HG03095 (cell line): Measurements from ENCODE around the gene PRIMPOL.
A peak's percentile ranks its signal among the peaks of the same experiment; 100 is the strongest.
"Not testable (repeated sequence)": the region's sequence is repeated elsewhere in the genome, so short reads cannot be mapped to it uniquely, and the experiment has no call there.

Source experiments
- ATAC-seq: cut with Tn5 transposase; IDR thresholded peaks from one replicate; pipeline ENCODE4 v1.9.1; 2021; ENCODE audit warnings: moderate library complexity; ENCODE audit not compliant: unreplicated experiment

Gene PRIMPOL

GRCh38 chr4:184702114-184702513 is 52.6 kb downstream of the PRIMPOL start:
- ATAC-seq, result no peak

GRCh38 chr4:184705692-184706091 is 56.2 kb downstream of the PRIMPOL start:
- no peak for ATAC-seq

DNA sequence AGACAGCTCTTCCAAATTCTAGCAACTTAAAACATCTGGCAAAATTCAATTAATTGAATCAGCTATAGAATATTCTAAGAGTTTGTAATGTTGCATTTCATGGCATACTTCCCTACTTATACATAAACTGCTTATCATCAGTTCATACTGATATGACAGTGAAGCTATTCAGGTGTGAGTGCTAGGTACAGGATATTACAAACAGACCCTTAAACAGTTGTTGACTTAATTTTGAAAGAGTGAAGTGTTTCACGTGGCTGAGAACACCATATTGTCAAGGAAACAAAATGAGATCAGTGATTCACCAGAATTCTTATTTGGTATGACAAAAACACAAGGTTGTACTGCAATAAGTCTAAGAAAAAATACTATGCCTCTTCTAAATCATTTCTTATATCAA is 56.9 kb downstream of the PRIMPOL start:
- ATAC-seq, result no peak

DNA sequence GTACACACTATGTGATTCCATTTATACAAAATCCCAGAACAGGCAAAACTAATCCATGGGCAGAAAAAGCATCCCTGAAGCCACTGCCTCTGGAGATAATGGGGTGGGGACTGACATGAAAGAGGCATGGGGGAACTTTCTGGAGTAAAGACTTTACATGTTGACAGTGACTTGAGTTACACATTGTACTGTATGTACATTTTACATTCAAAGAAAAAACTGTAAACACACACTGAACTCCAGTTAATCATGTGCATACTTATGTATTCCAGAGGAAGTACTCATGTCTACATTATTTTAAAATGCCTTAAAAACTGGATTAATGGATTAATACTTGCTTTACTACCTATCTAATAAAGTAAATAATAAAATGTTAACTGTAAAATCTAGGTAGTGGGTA is 62.8 kb downstream of the PRIMPOL start:
- no peak for ATAC-seq

GRCh38 chr4:184713887-184714286 is 64.3 kb downstream of the PRIMPOL start:
- no peak for ATAC-seq

DNA sequence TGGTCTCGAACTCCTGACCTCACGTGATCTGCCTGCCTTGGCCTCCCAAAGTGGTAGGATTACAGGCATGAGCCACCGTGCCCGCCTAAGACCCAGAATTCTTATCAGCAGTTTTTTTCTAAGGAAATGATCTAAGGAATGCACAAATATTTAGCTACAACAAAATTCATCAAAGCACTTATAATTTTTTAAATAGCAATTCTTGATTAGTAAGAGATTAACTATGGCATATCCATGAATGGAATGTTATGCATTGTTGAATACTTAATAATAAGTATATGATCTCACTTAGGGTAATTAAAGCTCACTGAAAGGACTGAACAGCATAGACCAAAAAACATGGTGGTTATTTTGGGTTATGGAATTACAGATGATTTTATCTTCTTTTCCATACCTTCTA is 66.0 kb downstream of the PRIMPOL start:
- ATAC-seq, result no peak

DNA sequence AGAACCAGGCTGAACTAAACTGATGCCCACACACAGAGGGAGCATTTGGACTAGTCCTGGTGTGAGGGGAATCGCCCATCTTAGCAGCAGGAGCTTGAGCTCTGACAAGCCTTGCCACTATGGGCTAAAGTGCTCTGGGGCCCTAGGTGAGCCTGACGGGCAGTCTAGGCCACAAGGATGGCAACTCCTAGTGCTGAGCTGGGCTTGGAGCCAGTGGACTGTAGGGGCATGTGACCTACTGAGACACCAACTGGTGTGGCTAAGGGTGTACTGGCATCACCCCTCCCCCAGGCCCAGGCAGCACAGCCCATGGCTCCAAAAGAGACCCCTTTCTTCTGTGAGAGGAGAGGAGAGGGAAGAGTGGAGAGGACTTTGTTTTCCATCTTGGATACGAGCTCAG is 69.9 kb downstream of the PRIMPOL start:
- ATAC-seq, result no peak

GRCh38 chr4:184721254-184721653 is 71.7 kb downstream of the PRIMPOL start:
- ATAC-seq, result no peak

DNA sequence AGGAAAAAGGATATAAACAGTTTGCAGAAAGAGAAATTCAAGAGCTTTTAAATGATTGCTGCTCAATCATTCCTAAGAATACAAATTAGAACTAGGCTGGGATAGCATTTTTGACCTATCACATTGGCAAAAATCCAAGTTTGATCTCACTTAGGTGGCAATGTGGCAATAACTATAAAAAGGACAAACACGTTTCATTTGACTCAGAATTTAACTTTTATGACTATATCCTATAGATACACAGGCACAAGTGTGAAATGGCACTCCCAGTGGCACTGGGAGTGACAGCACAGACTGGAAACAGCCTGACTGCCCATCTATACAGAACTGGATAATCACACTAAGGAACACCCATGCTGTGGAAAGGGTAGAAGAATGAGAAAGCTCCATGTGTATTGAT is 73.3 kb downstream of the PRIMPOL start:
- ATAC-seq, result no peak

DNA sequence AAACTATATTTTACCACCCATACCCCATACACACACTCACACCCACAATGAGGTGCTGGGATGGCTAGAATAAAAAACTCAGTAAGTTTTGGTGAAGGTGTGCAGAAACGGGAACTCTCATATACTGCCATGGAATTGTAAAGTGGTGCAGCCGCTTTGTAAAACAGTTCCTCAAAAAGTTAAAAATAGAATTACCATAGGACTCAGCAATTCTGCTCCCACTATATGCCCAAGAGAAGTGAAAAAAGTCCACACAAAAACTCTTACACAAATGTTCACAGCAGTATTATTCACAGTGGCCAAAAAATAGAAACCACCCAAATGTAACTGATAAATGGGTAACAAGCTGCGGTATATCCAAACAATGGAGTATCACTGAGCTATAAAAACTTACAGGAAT is 77.9 kb downstream of the PRIMPOL start:
- no peak for ATAC-seq

GRCh38 chr4:184728858-184729257 is 79.3 kb downstream of the PRIMPOL start:
- ATAC-seq, result no peak

- no peak for ATAC-seq
Observed at GRCh38 chr4:184729946-184730345, 80.4 kb downstream of the PRIMPOL start.

DNA sequence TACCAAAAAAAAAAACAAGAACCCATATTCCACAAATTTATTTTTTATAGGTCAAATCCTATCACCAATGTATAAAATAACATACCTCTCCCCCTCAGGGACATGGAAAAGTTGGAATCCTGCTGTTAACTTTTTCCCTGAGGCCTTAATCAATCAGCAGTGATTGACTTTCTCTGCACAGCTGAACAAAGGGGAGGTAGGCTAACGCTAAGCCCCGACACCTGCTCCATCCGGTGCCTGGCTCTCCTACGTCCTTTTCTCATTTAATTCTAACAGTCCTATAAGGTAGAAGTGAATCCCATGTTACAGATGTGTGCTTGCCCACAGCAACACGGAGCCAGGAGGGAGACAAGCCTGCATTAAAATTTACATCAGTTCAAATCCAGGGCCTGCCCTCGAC is 81.5 kb downstream of the PRIMPOL start:
- ATAC-seq, result no peak

DNA sequence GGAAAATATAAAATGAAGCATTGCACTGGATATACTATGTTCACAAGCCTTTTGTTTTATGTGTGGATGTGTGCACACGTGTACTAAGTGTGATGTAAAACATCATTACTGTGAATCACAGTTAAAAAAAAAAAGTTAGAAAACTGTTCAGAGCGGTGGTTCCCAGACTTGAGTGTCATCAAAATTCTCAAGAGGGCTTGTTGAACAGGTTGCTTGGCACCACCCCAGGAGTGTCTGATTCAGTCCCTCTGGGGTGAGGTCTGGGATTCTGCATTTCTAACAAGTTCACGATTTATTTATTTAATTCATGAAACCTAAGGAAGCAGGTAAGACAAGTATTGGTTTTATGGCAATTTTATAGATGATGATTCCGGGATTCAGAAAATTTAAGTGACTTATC is 82.6 kb downstream of the PRIMPOL start:
- no peak for ATAC-seq

DNA sequence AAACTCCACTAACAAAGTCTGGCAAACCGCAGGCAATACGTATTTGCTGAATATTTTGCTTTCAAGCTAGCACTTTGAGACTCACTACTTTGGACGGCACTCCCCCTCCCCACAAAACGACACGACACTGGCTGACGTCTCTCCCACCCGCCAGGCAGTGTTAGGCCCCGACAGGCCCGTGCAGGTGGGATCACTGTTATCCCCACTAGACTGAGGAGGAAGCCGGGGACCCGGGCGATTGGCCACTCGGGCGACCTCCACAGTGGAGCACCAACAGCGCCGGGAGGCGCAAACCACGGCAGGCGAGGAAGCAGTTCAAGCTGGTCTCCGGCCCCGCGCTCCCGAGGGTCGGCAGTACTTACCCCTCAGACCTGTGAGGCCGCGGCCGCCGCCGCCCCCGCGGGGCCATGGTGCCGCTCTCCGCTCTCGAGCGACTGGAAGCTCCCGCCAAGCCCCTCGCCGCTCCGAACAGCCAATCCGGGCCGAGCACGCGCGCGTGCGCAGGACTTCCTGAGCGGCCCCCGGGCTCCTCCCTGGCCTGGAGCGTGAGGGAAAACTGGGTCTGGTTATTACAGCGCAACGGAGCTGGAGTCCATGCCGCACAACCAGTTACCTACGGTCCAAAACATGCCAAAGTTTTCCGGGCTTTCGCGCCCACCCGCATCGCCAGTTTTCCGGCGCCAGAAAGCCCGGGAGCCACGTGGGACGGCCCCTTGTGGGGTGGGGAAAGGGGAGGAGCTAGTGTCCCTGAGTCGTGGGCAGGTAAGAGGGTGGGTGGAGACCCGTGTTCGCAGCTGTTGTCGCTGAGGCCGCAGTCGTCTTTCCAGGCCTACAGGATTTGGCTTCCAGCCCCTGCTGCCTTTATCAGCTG is 84.4 kb downstream of the PRIMPOL start, which contains the start of gene CENPU:
CENPU (minus strand) TSS at position 443 of the 871 bp plus-strand sequence; CDS start at position 409, 34 bp downstream.
- ATAC-seq, result peak; percentile 91

DNA sequence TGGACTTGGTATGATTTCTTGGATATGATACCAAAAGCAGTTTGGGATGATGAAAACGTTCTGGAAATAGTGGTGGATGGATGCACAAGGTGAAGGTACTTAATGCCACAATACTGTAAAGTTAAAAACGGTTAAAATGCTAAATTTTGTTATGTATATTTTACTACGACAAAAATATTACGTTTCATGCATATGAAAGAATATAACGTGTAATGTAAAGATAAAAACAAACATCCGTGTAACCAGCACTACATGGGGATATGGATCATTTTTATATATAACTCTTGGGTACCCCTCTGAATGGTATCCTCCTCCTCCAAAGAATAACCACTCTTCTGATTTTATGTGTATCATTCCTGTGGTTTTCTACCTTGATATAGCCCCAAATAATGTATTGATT is 85.2 kb downstream of the PRIMPOL start:
- no peak for ATAC-seq

- ATAC-seq, result not testable (repeated sequence)
Observed at GRCh38 chr4:184739575-184739974, 90.0 kb downstream of the PRIMPOL start.

GRCh38 chr4:184740980-184741391 is 91.4 kb downstream of the PRIMPOL start:
- no peak for ATAC-seq

- ATAC-seq, result not testable (repeated sequence)
Observed at GRCh38 chr4:184741651-184742050, 92.1 kb downstream of the PRIMPOL start.

GRCh38 chr4:184743650-184744049 is 94.1 kb downstream of the PRIMPOL start:
- no peak for ATAC-seq

DNA sequence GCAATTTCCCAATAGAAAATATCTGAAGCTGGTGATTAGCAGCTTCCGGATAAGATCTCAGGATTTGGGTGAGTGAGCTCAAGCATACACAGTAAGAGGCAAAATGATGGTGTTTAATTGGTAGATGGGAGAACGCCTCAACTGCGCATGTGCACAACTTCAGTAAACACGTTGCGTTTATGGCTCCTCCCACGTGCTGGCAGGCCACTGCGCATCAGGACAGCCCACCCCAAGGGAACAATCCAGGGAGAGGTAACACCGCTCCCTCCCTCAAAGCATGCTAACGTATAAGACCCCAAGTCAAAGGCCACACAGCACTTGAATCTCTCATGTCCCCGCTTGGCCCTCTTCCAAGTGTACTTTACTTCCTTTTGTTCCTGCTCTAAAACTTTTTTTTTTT is 94.7 kb downstream of the PRIMPOL start:
- no peak for ATAC-seq
